ENCODE measurements around the gene STIMATE.

DNA sequence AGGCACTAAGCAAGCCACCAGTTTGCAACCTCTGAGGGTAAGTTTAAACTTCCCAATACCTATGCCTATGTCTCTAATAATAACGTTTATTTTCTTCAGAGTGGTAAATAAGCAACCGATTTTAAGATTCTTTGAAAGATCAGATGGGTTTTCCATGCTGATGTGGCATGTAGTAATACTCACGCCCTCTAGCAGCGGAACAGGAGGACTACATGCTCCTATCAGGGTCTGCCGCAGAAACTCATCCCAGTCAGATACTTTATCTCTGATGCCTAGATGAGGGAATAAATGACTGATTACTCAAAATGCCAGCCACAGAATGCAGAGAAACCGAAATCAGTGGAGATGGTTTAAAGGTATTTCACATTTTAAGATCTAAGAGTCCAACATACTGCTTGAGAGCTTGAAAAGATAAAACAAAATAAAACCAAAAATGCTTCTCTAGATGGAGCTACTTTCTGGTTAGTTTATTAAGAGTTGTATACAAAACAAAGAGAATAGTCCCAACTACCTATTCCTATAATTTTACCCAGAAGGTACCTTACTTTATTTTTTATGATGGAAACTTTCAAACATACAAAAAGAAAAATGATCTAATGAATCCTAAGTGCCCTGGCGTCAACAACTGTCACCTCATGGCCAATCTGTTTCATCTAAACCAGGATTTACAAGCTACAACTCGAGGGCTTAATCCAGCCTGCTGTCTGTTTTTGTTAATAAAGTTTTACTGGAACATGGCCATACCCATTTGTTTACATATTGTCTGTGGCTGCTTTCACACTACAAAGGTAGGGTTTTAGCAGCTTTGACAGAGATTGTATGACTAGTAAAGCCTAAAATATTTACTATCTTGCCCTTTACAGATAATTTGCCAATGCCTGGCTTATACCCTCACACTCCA, 37.5 kb upstream of the STIMATE start:
- TF ChIP-seq EZH2phosphoT487 (IDR thresholded peaks at IDR 0.05; ENCODE audit: low read length), result no peak
- no peak for TF ChIP-seq EZH2 (optimal IDR thresholded peaks at IDR 0.05; ENCODE audit: low read depth, low read length)
